B cell (primary cell): ENCODE measurements around the gene SH3TC1. TPM values are rescaled to one million over a fixed set of nuclear protein-coding genes. Genes with fewer than 3 reads are reported as not detected.

Source experiments
- ATAC-seq: fragments of 200-7000 bp; cut with Tn5 transposase; one replicate; pipeline ENCODE4 v1.10.0; 2021; ENCODE audit warnings: low read depth, mild to moderate bottlenecking, moderate number of reproducible peaks, moderate library complexity
- CTCF ChIA-PET: fragments of 350-600 bp; sonication (Branson Sonifier 250); formaldehyde crosslinking; loops from one replicate; lab custom pipeline; 2021; ENCODE audit warnings: antibody characterized with exemption, inconsistent platforms; lab: Charles Lee
- POLR2A ChIA-PET: fragments of 350-600 bp; sonication (Branson Sonifier 250); formaldehyde crosslinking; loops from one replicate; lab custom pipeline; 2021; ENCODE audit warnings: antibody characterized with exemption; lab: Charles Lee
- DNase-seq: peaks from one replicate; pipeline ENCODE4 v3.0.0; 2013
- H2AFZ ChIP-seq: 2 replicates; pipeline ENCODE4 v1.6.1; 2012; ENCODE audit warnings: mild to moderate bottlenecking, low read depth, low read length; ENCODE audit not compliant: insufficient read depth, poor library complexity, severe bottlenecking
- H3K27ac ChIP-seq, 2 donors: 1 replicate in 1 of 2; 2 replicates in 1 of 2; pipeline ENCODE4 v1.5.1; 2012 to 2013; ENCODE audit warnings: low read length in 2 of 2, mild to moderate bottlenecking in 2 of 2, moderate library complexity in 1 of 2
- H3K27me3 ChIP-seq, 4 experiments: fragments of 200-600 bp in 1 of 4; sonication (generic) in 1 of 4; replicated peaks in 1 of 4; 1 replicate in 2 of 4; 2 replicates in 2 of 4; pipeline versions ENCODE4 v1.6.1 to v1.7.0; 2013 to 2016; ENCODE audit warnings: low read length in 3 of 4, mild to moderate bottlenecking in 2 of 4, mixed read lengths in 1 of 4, moderate library complexity in 1 of 4; ENCODE audit not compliant: insufficient read depth in 4 of 4, control insufficient read depth in 3 of 4; ENCODE audit errors: control extremely low read depth in 1 of 4
- H3K36me3 ChIP-seq, 2 experiments: replicated peaks in 1 of 2; 1 replicate in 1 of 2; 2 replicates in 1 of 2; pipeline versions ENCODE4 v1.6.1 to v1.7.1; 2013; ENCODE audit warnings: low read length in 1 of 2; ENCODE audit not compliant: insufficient read depth in 2 of 2, control insufficient read depth in 1 of 2; ENCODE audit errors: control extremely low read depth in 1 of 2, extremely low read depth in 1 of 2
- H3K4me1 ChIP-seq, 2 donors: fragments of 200-600 bp in 1 of 2; sonication (generic) in 1 of 2; 1 replicate in 1 of 2; 2 replicates in 1 of 2; pipeline versions ENCODE4 v1.5.1 to v1.6.1; 2013 to 2017; ENCODE audit warnings: low read length in 2 of 2; ENCODE audit not compliant: control insufficient read depth in 2 of 2, insufficient read depth in 2 of 2
- H3K4me2 ChIP-seq: replicated peaks from 2 replicates; pipeline ENCODE3; 2012; ENCODE audit warnings: mild to moderate bottlenecking, low read depth, low read length; ENCODE audit not compliant: poor library complexity, severe bottlenecking
- H3K4me3 ChIP-seq, 5 experiments: fragments of 200-600 bp in 1 of 5; sonication (generic) in 1 of 5; 1 replicate in 3 of 5; 2 replicates in 2 of 5; pipeline versions ENCODE4 v1.5.1 to v1.7.0; 2011 to 2016; ENCODE audit warnings: low read length in 4 of 5, mild to moderate bottlenecking in 4 of 5, low read depth in 2 of 5, control low read depth in 1 of 5, moderate library complexity in 1 of 5; ENCODE audit not compliant: insufficient read depth in 1 of 5; ENCODE audit errors: control extremely low read depth in 1 of 5, extremely low read depth in 1 of 5
- H3K79me2 ChIP-seq: fragments of 200-600 bp; sonication (generic); one replicate; pipeline ENCODE4 v1.6.0; 2016; ENCODE audit warnings: low read length; ENCODE audit not compliant: control insufficient read depth, insufficient read depth
- H3K9ac ChIP-seq: fragments of 200-600 bp; sonication (generic); 2 replicates; pipeline ENCODE4 v1.6.1; 2017; ENCODE audit warnings: mild to moderate bottlenecking, low read length, moderate library complexity
- H3K9me3 ChIP-seq, 3 donors: one replicate each; pipeline versions ENCODE4 v1.6.1 to v1.7.1; 2013; ENCODE audit warnings: low read length in 2 of 3; ENCODE audit not compliant: control insufficient read depth in 2 of 3, insufficient read depth in 1 of 3; ENCODE audit errors: control extremely low read depth in 1 of 3
- H4K20me1 ChIP-seq: 2 replicates; pipeline ENCODE4 v1.6.0; 2012; ENCODE audit warnings: mild to moderate bottlenecking, low read length; ENCODE audit not compliant: insufficient read depth, control insufficient read depth, poor library complexity, severe bottlenecking
- H3K27ac Mint-ChIP-seq: one replicate; pipeline ENCODE4 v1.8.0; 2021; ENCODE audit warnings: mixed read lengths
- H3K27me3 Mint-ChIP-seq: one replicate; pipeline ENCODE4 v1.8.0; 2021; ENCODE audit warnings: mixed read lengths
- H3K4me1 Mint-ChIP-seq: one replicate; pipeline ENCODE4 v1.8.0; 2021; ENCODE audit warnings: mixed read lengths
- H3K4me3 Mint-ChIP-seq: one replicate; pipeline ENCODE4 v1.8.0; 2021; ENCODE audit warnings: mixed read lengths
- H3K9me3 Mint-ChIP-seq: one replicate; pipeline ENCODE4 v1.8.0; 2022; ENCODE audit warnings: mixed read lengths; ENCODE audit not compliant: insufficient read depth
- EZH2 ChIP-seq: IDR thresholded peaks from 2 replicates; pipeline ENCODE4 v1.6.1; 2012; ENCODE audit warnings: borderline replicate concordance, low read depth, mild to moderate bottlenecking, moderate library complexity, low read length; ENCODE audit not compliant: insufficient read depth, poor library complexity, severe bottlenecking
- WGBS: methylation state at CpG from one replicate; pipeline ENCODE4 v1.1.5; 2013; ENCODE audit warnings: missing lambda C conversion rate; ENCODE audit not compliant: insufficient coverage; 5-methylcytosine and 5-hydroxymethylcytosine counted together
- intact Hi-C: fragments of 100-400 bp; cut with micrococcal nuclease; formaldehyde crosslinking; loops from one replicate; pipeline ENCODE4 v1.10.0; 2022
- polyA plus RNA-seq: library from polyadenylated mRNA; depleted of rRNA; stranded (reverse); fragments of >200 nt; gene quantifications from 2 replicates; pipeline ENCODE4 v1.2.3, GENCODE V29; 2012
- total RNA-seq, 2 donors: library from RNA; stranded (reverse); fragments of 120-200 nt in 1 of 2; gene quantifications; 1 replicate in 1 of 2; 2 replicates in 1 of 2; pipeline versions ENCODE4 v1.2.3 to v1.2.4, GENCODE V29; 2013 to 2022
- TF ChIP-seq, protein P1 (sequence below): fragments of 200-600 bp; IDR thresholded peaks from one replicate; pipeline ENCODE4 v1.8.0; 2022; ENCODE audit warnings: antibody characterized with exemption, mild to moderate bottlenecking

Gene SH3TC1
- total and polyA plus RNA-seq, 2 donors (not counting 1 experiment from before 2014, with no cell fraction given), result 63.8 to 388 TPM

GRCh38 chr4:8242782-8243560 lies 43.9 kb downstream of the SH3TC1 start:
- POLR2A ChIA-PET, result interaction anchor here (1.0 to 1.3 kb wide), 2 partner anchors 15 to 42 kb away, joined by 4 read pairs; no protein-coding TSS in a partner anchor
- TF ChIP-seq, protein P1, sequence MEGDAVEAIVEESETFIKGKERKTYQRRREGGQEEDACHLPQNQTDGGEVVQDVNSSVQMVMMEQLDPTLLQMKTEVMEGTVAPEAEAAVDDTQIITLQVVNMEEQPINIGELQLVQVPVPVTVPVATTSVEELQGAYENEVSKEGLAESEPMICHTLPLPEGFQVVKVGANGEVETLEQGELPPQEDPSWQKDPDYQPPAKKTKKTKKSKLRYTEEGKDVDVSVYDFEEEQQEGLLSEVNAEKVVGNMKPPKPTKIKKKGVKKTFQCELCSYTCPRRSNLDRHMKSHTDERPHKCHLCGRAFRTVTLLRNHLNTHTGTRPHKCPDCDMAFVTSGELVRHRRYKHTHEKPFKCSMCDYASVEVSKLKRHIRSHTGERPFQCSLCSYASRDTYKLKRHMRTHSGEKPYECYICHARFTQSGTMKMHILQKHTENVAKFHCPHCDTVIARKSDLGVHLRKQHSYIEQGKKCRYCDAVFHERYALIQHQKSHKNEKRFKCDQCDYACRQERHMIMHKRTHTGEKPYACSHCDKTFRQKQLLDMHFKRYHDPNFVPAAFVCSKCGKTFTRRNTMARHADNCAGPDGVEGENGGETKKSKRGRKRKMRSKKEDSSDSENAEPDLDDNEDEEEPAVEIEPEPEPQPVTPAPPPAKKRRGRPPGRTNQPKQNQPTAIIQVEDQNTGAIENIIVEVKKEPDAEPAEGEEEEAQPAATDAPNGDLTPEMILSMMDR, result no peak
- no peak for TF ChIP-seq EZH2
- Histone ChIP-seq H3K9ac (no peak overlapping the region), H3K27ac (no peak overlapping the region), H2AFZ (no peak overlapping the region), H3K4me2 (no peak overlapping the region), H3K4me1 (peaks cover 0 to 21% of the 10 kb centered on the region in 2 donors), H3K9me3 (peaks cover 0 to 7% (median 0%) of the 10 kb centered on the region in 3 donors), H4K20me1 (peaks cover 40% of the 10 kb centered on the region), H3K4me3 (no peak overlapping the region), H3K27me3 (no peaks in the 10 kb centered on the region), H3K79me2 (no peaks in the 10 kb centered on the region), H3K36me3 (peaks cover 0 to 36% of the 10 kb centered on the region in 2 experiments)
- WGBS, result 86% methylated on average over 5 of the region's 10 CpGs
- CTCF ChIA-PET, result interaction anchor here (0.6 to 3.5 kb wide), 22 partner anchors 9 to 439 kb away, joined by 3 to 35 read pairs (median 4); partner anchors contain the start of genes ABLIM2 and SH3TC1
- H3K27ac Mint-ChIP-seq, result no peak overlapping the region
- H3K27me3 Mint-ChIP-seq, result no peaks in the 10 kb centered on the region
- intact Hi-C loops, result loop anchor here (1.0 to 2.0 kb wide), 3 partner anchors 42 to 160 kb away; no protein-coding TSS in a partner anchor
- no peaks in the 10 kb centered on the region for H3K9me3 Mint-ChIP-seq
- H3K4me1 Mint-ChIP-seq, result peaks cover 18% of the 10 kb centered on the region
- no peak overlapping the region for H3K4me3 Mint-ChIP-seq
- DNase-seq (no peak), ATAC-seq (no peak)
